Cardiac muscle cell (in vitro differentiated cells and primary cell): Measurements from ENCODE around the gene TTC29. TPM values are rescaled to one million over a fixed set of nuclear protein-coding genes. Genes with fewer than 3 reads are reported as not detected.
A peak's percentile ranks its signal among the peaks of the same experiment; 100 is the strongest.

Experiments
- DNase-seq, 2 donors: peaks; one replicate each; pipeline versions ENCODE4 v3.0.0 to v3.0.0-alpha.2; 2010 to 2017; ENCODE audit warnings: low read depth in 1 of 2, low spot score in 1 of 2
- H3K27ac ChIP-seq: fragments of 200-600 bp; sonication (generic); 2 replicates; pipeline ENCODE4 v1.5.1; 2016
- H3K27me3 ChIP-seq: fragments of 200-600 bp; sonication (generic); 2 replicates; pipeline ENCODE4 v1.6.0; 2016; ENCODE audit warnings: control low read depth
- H3K36me3 ChIP-seq: fragments of 200-600 bp; sonication (generic); 2 replicates; pipeline ENCODE4 v1.5.1; 2016; ENCODE audit warnings: control low read depth
- H3K4me1 ChIP-seq: fragments of 200-600 bp; sonication (generic); 2 replicates; pipeline ENCODE4 v1.8.1; 2017; ENCODE audit warnings: low read depth, mild to moderate bottlenecking, mixed run types
- H3K4me3 ChIP-seq: fragments of 200-600 bp; sonication (generic); 2 replicates; pipeline ENCODE4 v1.5.1; 2016; ENCODE audit warnings: mild to moderate bottlenecking
- H3K9me3 ChIP-seq: fragments of 200-600 bp; sonication (generic); 2 replicates; pipeline ENCODE4 v1.5.1; 2017; ENCODE audit warnings: low read depth, mild to moderate bottlenecking, control low read depth
- polyA plus RNA-seq: library from polyadenylated mRNA; unstranded; fragments of >200 nt; fragmentation: Nextera tagmentation; extraction: Ambion mirVana; gene quantifications from 2 replicates; pipeline ENCODE4 v1.2.1, GENCODE V29; 2016
- total RNA-seq: library from RNA; depleted of rRNA; stranded (reverse); fragments of >200 nt; gene quantifications from 2 replicates; pipeline ENCODE4 v1.2.3, GENCODE V29; 2016
- TF ChIP-seq, protein P1 (sequence below): IDR thresholded peaks from 2 replicates; pipeline ENCODE4 v1.5.1; 2012; ENCODE audit warnings: low read depth, mild to moderate bottlenecking, low read length

Gene TTC29
- total and polyA plus RNA-seq, 2 experiments from 2014 or later: 0.09 to 0.45 TPM

DNA sequence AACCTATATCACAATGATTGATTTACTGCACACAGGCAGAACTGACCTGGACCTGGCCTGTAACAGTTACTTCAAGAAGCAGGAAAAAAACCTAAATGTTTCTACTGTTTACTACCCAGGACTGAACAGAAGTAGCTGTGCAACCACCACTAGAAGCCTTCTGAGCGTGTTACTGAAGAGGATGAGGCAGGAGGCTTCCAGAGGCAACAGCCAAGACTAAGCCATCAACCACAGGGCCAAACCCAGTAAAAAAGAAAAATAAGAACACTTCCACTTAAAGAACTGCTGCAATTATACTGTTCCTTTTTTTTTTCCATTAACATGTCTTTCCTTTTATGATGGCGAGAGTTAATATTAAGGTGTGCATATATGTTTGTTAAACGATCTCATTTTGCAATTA is 29.4 kb upstream of the TTC29 start:
- no peak overlapping the region for H3K27ac ChIP-seq
- H3K27me3 ChIP-seq: no peaks in the 10 kb centered on the region
- DNase-seq: no peak

DNA sequence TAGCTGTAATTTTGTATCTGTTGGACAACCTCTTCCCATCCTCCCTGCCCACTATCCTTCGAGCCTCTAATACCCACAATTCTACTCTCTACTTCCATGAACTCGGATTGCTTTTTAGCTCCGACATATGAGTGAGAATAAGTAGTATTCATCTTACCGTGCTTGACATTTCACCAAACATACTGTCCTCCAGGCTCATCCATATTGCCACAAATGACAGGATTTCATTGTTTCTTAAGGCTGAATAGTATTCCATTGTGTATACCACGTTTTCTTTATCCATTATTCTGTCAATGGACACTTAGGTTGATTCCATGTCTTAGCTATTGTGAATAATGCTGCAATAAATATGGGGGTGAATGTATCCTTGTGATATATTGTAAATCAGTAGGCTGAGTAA is 26.4 kb upstream of the TTC29 start:
- TF ChIP-seq, protein P1, sequence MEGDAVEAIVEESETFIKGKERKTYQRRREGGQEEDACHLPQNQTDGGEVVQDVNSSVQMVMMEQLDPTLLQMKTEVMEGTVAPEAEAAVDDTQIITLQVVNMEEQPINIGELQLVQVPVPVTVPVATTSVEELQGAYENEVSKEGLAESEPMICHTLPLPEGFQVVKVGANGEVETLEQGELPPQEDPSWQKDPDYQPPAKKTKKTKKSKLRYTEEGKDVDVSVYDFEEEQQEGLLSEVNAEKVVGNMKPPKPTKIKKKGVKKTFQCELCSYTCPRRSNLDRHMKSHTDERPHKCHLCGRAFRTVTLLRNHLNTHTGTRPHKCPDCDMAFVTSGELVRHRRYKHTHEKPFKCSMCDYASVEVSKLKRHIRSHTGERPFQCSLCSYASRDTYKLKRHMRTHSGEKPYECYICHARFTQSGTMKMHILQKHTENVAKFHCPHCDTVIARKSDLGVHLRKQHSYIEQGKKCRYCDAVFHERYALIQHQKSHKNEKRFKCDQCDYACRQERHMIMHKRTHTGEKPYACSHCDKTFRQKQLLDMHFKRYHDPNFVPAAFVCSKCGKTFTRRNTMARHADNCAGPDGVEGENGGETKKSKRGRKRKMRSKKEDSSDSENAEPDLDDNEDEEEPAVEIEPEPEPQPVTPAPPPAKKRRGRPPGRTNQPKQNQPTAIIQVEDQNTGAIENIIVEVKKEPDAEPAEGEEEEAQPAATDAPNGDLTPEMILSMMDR: no peak
- no peaks in the 10 kb centered on the region for H3K27me3 ChIP-seq

More for the DNA sequence above, 29.4 kb upstream of the TTC29 start:
- TF ChIP-seq, protein P1: no peak
- no peaks in the 10 kb centered on the region for H3K36me3 ChIP-seq
- no peak overlapping the region for H3K4me3 ChIP-seq
- no peaks in the 10 kb centered on the region for H3K4me1 ChIP-seq
- H3K9me3 ChIP-seq: no peaks in the 10 kb centered on the region

DNA sequence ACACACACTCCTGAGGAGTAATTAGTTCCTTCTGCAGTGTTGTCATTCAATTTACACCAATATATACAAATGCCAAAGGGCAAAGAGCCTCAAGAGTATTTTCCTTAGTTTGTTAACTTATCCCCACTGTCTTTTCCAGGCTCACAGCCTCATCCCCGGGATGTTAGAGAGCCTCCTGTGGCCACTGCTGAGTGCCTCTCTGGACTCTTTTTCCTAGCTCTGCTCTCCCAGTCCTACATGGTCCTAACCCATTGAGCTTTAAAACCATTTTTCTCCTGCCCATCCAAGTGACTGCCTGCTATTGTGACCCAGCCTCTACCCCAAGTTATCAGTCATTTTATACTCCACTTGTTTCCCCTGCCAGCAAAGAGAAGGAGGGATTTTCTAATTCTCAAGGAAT is 23.5 kb upstream of the TTC29 start:
- Histone ChIP-seq H3K36me3 (no peaks in the 10 kb centered on the region), H3K27ac (no peak overlapping the region), H3K4me3 (no peak overlapping the region), H3K9me3 (no peaks in the 10 kb centered on the region), H3K27me3 (no peaks in the 10 kb centered on the region), H3K4me1 (no peaks in the 10 kb centered on the region)
- TF ChIP-seq, protein P1: no peak
- no peak for DNase-seq

More for the DNA sequence above, 26.4 kb upstream of the TTC29 start:
- no peak for DNase-seq
- Histone ChIP-seq H3K4me1 (no peaks in the 10 kb centered on the region), H3K4me3 (no peak overlapping the region), H3K27ac (no peak overlapping the region), H3K36me3 (no peaks in the 10 kb centered on the region), H3K9me3 (no peaks in the 10 kb centered on the region)

DNA sequence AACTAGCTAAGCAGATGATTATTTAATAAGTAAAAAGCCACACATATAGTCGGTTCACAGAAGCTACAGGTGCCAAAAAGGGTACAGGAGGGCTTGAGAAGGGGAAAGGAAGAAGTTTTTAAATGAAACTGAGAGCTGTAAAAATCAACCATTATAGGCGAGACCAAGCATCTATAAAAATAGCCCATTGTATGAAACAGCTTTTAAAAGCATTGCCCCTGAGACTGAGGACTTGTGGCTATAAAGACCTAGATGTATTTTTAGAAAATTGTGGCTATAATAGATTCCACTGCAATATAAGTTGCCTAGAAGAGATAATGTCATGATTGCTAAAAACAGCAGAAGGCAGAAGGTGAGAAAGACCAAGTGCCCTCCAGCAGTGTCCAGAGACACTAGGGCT is 15.0 kb upstream of the TTC29 start:
- no peak for DNase-seq
- Histone ChIP-seq H3K9me3 (no peaks in the 10 kb centered on the region), H3K4me1 (peaks cover 12% of the 10 kb centered on the region), H3K27ac (peak overlapping the region; percentile 66), H3K4me3 (no peak overlapping the region), H3K36me3 (no peaks in the 10 kb centered on the region), H3K27me3 (no peaks in the 10 kb centered on the region)
- TF ChIP-seq, protein P1: no peak

DNA sequence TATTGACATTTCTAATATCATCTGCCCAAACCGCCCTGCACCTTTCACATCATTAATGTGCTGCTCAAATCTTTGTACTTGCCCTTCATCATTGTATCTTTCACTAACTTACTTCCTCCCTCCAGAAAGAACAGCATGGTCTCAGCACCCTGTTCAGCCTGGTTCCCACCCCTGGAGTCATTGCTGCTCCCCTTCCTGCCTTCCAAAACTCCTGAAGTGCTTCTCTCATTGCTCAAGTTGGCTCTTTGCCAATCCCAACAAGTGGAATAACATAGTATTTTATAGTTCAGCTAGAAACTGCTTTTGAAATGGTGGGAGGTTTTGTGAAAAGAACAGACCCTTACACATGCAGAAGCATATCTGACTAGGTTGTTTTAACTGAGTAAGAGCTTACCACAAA is 14.0 kb upstream of the TTC29 start:
- Histone ChIP-seq H3K4me3 (no peak overlapping the region), H3K4me1 (peaks cover 12% of the 10 kb centered on the region), H3K27me3 (no peaks in the 10 kb centered on the region), H3K27ac (no peak overlapping the region), H3K9me3 (no peaks in the 10 kb centered on the region), H3K36me3 (no peaks in the 10 kb centered on the region)
- DNase-seq: peak in 1 of 2 donors; percentile 31
- TF ChIP-seq, protein P1: no peak

DNA sequence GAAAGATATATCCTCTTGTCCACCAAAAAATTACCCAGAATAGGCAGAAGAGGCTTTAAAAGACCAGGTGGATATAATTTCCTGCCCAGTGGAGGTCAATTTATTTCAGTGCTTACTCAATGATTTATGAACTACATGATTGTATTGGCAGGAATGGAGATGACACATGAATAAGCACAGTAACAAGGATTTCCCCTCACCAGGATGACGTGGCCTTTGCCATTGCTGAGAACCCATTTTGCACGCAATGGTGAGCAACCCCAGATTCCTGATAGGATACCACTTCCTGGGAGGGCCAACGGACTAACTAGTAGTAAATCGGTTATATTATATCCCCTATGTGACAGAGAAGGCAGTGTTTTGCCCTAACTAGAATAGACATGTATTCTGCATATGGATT is 11.6 kb upstream of the TTC29 start:
- H3K27me3 ChIP-seq: no peaks in the 10 kb centered on the region
- H3K9me3 ChIP-seq: no peaks in the 10 kb centered on the region
- H3K4me3 ChIP-seq: no peak overlapping the region
- no peaks in the 10 kb centered on the region for H3K36me3 ChIP-seq
- H3K27ac ChIP-seq: no peak overlapping the region
- DNase-seq: peak in 1 of 2 donors; percentile 13
- TF ChIP-seq, protein P1: no peak
- peaks cover 12% of the 10 kb centered on the region for H3K4me1 ChIP-seq
